DOHH2 (cell line): ENCODE measurements around the gene TRAPPC14.

Experiments
- EZH2phosphoT487 ChIP-seq: fragments of 200-600 bp; sonication (generic); IDR thresholded peaks from 2 replicates; pipeline ENCODE4 v1.6.1; 2017; ENCODE audit warnings: borderline replicate concordance, mild to moderate bottlenecking, antibody characterized with exemption, low read length, moderate library complexity, mixed read lengths
- TF ChIP-seq, protein P1 (sequence below): fragments of 200-600 bp; sonication (generic); IDR thresholded peaks from one replicate; pipeline ENCODE4 v1.5.1; 2014; ENCODE audit warnings: antibody characterized with exemption, mild to moderate bottlenecking, low read depth, low read length; ENCODE audit not compliant: poor library complexity, severe bottlenecking

DNA sequence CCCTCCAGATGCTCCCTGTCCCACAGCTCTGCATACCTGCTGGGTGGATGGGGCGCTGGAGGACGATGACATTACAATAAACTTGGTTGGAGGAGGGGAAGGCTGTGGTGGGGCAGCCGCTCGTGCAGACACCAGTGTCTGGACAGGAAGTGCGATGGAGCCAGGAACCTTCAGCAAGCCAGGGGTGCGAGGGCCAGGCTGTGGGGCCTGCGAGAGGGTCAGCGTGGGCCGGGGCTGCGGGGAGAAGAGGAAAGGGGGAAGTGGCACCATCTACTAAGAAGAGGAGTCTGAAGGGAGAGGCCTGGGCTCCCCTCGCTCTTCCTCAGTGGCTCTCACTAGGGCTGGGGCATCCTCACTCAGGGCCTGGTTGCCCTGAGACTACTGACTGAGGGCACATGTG, 50.6 kb downstream of the TRAPPC14 start:
- TF ChIP-seq, protein P1, sequence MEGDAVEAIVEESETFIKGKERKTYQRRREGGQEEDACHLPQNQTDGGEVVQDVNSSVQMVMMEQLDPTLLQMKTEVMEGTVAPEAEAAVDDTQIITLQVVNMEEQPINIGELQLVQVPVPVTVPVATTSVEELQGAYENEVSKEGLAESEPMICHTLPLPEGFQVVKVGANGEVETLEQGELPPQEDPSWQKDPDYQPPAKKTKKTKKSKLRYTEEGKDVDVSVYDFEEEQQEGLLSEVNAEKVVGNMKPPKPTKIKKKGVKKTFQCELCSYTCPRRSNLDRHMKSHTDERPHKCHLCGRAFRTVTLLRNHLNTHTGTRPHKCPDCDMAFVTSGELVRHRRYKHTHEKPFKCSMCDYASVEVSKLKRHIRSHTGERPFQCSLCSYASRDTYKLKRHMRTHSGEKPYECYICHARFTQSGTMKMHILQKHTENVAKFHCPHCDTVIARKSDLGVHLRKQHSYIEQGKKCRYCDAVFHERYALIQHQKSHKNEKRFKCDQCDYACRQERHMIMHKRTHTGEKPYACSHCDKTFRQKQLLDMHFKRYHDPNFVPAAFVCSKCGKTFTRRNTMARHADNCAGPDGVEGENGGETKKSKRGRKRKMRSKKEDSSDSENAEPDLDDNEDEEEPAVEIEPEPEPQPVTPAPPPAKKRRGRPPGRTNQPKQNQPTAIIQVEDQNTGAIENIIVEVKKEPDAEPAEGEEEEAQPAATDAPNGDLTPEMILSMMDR: no peak
- TF ChIP-seq EZH2phosphoT487: no peak
